ENCODE measurements around the gene ZNF714.

The ZNF714 gene

GRCh38 chr19:21082011-21082975 lies at the start of gene ZNF714:
Gene ZNF714 (plus strand): TSS chr19:21082203. CDS start chr19:21098269, 16,066 bp downstream.
- DNase-seq (ENCODE audit: low spot score) = peak; percentile 89

- no peak for DNase-seq (ENCODE audit: low spot score)
These were observed 37.0 kb upstream of the ZNF714 start for GRCh38 chr19:21045028-21045427.

GRCh38 chr19:21046489-21046888 lies 35.5 kb upstream of the ZNF714 start:
- no peak for DNase-seq (ENCODE audit: low spot score)

- no peak for DNase-seq (ENCODE audit: low spot score)
These were observed 34.3 kb upstream of the ZNF714 start for GRCh38 chr19:21047716-21048115.

- no peak for DNase-seq (ENCODE audit: low spot score)
These were observed 29.1 kb upstream of the ZNF714 start for GRCh38 chr19:21052902-21053301.

- DNase-seq (ENCODE audit: low spot score) = no peak
These were observed 16.7 kb upstream of the ZNF714 start for GRCh38 chr19:21065336-21065735.

- no peak for DNase-seq (ENCODE audit: low spot score)
These were observed 2.3 kb downstream of the ZNF714 start for GRCh38 chr19:21084343-21084742.

- DNase-seq (ENCODE audit: low spot score) = no peak
These were observed 5.9 kb downstream of the ZNF714 start for GRCh38 chr19:21087871-21088270.

- DNase-seq (ENCODE audit: low spot score) = no peak
These were observed 10.1 kb downstream of the ZNF714 start for GRCh38 chr19:21092109-21092508.

GRCh38 chr19:21094347-21095025 lies 12.5 kb downstream of the ZNF714 start:
- DNase-seq (ENCODE audit: low spot score) = no peak

GRCh38 chr19:21098291-21098690 lies 16.3 kb downstream of the ZNF714 start:
- DNase-seq (ENCODE audit: low spot score) = no peak

- DNase-seq (ENCODE audit: low spot score) = no peak
These were observed 19.7 kb downstream of the ZNF714 start for GRCh38 chr19:21101521-21102242.

GRCh38 chr19:21109116-21109515 lies 27.1 kb downstream of the ZNF714 start:
- DNase-seq (ENCODE audit: low spot score) = no peak

- DNase-seq (ENCODE audit: low spot score) = no peak
These were observed 28.2 kb downstream of the ZNF714 start for GRCh38 chr19:21110183-21110582.

- DNase-seq (ENCODE audit: low spot score) = no peak
These were observed 33.4 kb downstream of the ZNF714 start for GRCh38 chr19:21115430-21115829.

GRCh38 chr19:21117041-21117907 lies 35.3 kb downstream of the ZNF714 start:
- DNase-seq (ENCODE audit: low spot score) = no peak

- DNase-seq (ENCODE audit: low spot score) = no peak
These were observed 44.1 kb downstream of the ZNF714 start for GRCh38 chr19:21126078-21126477.

GRCh38 chr19:21127001-21127400 lies 45.0 kb downstream of the ZNF714 start:
- no peak for DNase-seq (ENCODE audit: low spot score)

GRCh38 chr19:21127898-21128297 lies 45.9 kb downstream of the ZNF714 start:
- DNase-seq (ENCODE audit: low spot score) = no peak

GRCh38 chr19:21128901-21129698 lies 47.1 kb downstream of the ZNF714 start:
- no peak for DNase-seq (ENCODE audit: low spot score)
